GM18505 (cell line): ENCODE measurements around the gene ANKRD13A.
"Not testable (repeated sequence)": the region's sequence is repeated elsewhere in the genome, so short reads cannot be mapped to it uniquely, and the experiment has no call there.

Experiments
- ATAC-seq: cut with Tn5 transposase; IDR thresholded peaks from one replicate; pipeline ENCODE4 v1.9.1; 2021; ENCODE audit not compliant: unreplicated experiment
- POLR2A ChIP-seq: IDR thresholded peaks from 4 replicates; pipeline ENCODE4 v1.6.1; 2011; ENCODE audit warnings: borderline replicate concordance; ENCODE audit not compliant: insufficient read depth, insufficient read length; ENCODE audit errors: extremely low read depth

Gene ANKRD13A

DNA sequence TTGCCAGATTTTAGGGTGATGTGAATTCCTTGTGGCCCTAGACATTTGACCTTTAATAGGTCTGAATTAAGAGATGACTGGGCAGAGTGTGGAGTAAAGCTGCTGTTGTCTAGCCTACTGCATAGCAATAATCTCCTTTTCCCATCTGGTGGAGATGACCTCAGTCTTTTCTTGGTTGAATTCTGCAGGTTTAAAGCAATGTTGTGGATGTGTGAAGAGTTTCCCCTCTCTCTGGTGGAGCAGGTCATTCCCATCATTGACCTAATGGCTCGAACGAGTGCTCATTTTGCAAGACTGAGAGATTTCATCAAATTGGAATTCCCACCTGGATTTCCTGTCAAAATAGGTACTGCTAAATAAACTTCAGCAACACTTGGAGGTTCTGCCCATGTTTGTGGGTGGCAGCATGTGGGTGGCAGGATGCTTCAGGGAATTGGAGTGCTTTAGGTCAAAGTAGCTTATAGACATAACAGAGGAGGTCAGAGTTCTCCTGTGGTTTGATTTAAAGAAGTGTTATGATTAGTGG is 30.1 kb downstream of the ANKRD13A start:
- no peak for TF ChIP-seq POLR2A
- no peak for ATAC-seq

DNA sequence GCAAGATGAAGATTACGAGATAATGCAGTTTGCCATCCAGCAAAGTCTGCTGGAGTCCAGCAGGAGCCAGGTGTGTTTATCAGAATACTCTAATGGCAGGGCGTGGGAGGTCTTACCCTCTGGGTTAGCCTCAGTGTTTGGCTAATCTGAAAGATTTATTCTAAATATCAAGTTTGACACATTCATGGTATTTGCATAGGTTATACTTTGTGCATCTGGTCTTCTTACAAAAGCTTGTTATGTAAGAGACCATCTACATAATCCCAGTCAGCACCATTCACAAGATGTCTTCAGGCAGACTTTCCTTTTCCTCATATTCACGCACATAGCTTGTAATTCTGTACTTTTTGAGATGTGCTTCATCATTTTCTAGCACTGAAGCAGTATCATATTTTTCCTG is 34.7 kb downstream of the ANKRD13A start:
- no peak for TF ChIP-seq POLR2A
- ATAC-seq: no peak

DNA sequence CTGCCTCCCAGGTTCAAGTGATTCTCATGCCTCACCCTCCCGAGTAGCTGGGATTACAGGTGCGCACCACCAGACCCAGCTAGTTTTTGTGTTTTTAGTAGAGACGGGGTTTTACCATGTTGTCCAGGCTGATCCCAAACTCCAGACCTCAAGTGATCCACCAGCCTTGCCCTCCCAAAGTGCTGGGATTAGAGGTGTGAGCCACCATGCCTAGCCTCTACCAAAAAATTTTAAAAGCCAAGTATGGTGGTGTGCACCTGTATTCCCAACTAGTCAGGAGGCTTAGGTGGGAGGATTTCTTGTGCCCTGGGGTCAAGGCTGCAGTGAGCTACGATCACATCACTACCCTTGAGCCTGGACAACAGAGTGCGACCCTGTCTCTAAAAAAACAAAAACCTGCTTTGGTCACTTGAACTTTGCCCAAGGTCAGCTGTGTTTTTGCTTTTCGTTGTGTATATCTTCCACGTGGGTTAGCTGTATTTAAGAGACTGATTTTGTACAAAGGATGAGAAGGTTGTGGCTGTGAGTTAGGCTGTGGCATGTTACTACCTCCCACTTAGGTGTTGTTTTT is 36.4 kb downstream of the ANKRD13A start:
- TF ChIP-seq POLR2A: no peak
- ATAC-seq: no peak

DNA sequence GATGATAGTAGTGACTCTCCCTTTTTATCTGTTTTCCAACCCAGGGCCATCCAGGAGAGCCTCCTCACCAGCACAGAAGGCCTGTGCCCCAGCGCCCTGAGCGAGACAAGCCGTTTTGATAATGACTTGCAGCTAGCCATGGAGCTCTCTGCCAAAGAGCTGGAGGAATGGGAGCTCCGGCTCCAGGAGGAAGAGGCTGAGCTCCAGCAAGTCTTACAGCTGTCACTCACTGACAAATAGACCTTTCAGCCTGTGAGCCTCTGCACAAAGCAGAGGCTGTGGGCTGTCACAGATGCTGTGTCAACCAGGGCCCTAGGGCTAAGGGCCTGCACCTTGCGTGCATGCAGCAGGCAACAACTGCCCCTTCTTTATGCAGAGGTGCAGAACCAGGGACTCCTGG is 38.1 kb downstream of the ANKRD13A start:
- ATAC-seq: no peak
- peak; percentile 27 for TF ChIP-seq POLR2A

- no peak for ATAC-seq
- no peak for TF ChIP-seq POLR2A
Measured at GRCh38 chr12:110038741-110039084, 39.5 kb downstream of the ANKRD13A start.

DNA sequence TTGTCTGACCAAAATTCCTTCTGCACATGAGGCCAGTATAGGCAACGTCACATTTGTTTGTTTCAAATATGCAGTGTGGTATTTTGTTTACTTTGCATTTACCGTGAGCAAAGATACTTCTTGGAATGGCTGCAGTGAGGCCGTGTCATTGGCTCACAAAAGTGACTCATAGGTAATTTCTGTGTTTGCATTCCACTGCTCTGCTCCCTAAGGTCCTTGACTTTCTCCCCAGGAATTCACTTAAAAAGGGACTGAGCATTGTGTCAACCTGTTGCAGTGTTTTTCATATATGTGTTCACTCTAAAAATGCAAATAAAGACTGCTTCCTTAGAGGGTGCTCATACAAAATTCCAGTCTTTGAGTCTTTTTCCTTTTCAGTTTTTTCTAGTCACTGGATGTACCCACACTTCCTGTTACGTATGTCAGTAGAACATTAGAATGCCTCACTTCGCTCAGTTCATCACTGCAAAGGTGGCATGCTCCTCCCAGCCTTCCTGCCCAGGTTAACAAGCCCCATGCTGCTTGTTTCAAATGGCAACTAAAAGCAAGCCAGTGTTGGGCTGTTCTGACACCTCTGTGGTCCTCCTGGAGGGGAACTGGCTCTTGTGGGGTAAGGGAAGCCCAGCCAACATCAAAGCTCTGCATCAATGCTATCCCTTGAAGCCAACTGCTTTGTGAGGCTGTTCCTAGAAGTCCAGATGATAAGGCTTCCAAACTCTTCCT is 40.0 kb downstream of the ANKRD13A start:
- TF ChIP-seq POLR2A: no peak
- no peak for ATAC-seq

DNA sequence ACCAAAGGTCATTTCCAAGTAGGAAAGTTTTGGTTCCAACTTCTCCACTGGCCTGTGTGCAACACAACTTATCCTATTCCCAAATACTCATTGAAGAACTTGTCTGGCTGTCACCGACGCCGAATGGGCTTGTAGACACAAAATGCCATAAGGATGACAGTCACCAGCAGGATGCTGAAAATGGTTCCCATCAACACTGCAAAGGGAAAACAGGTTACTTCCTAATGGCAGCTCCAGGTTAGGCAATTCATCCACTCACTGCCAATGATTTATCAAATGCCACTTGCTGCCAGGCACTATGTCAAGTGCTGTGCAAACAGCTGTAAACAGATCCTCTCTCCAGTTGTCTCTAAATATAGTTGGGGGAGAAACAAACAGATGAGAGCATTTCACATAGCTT is 43.0 kb downstream of the ANKRD13A start:
- ATAC-seq: no peak
- no peak for TF ChIP-seq POLR2A

- no peak for TF ChIP-seq POLR2A
- no peak for ATAC-seq
Measured at GRCh38 chr12:110046451-110047187, 47.4 kb downstream of the ANKRD13A start.

- no peak for TF ChIP-seq POLR2A
- no peak for ATAC-seq
Measured at GRCh38 chr12:110047297-110047940, 48.2 kb downstream of the ANKRD13A start.

- peak; percentile 96 for ATAC-seq
- TF ChIP-seq POLR2A: peak; percentile 83
Measured at GRCh38 chr12:110048242-110049027, 49.2 kb downstream of the ANKRD13A start, which contains the start of gene C12orf76. C12orf76 (minus strand) TSS chr12:110048522; CDS start chr12:110048495, 27 bp downstream.

DNA sequence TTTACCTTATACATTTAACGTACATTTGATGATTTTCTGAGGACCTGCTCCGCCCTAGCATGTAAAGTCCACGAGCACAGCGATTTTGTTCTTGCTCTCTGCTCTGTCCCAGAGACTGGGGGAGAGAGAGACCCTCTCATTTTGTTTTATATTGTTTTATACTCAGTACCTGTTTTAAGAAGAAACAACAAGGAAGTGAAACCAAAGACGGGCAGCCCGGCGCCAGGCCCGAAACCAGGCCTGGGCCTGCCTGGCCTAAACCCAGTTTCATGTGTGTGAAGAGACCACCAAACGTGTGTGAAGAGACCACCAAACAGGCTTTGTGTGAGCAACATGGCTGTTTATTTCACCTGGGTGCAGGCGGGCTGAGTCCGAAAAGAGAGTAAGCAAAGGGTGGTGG is 49.8 kb downstream of the ANKRD13A start:
- not testable (repeated sequence) for ATAC-seq

GRCh38 chr12:110049666-110050065 is 50.4 kb downstream of the ANKRD13A start:
- not testable (repeated sequence) for ATAC-seq

DNA sequence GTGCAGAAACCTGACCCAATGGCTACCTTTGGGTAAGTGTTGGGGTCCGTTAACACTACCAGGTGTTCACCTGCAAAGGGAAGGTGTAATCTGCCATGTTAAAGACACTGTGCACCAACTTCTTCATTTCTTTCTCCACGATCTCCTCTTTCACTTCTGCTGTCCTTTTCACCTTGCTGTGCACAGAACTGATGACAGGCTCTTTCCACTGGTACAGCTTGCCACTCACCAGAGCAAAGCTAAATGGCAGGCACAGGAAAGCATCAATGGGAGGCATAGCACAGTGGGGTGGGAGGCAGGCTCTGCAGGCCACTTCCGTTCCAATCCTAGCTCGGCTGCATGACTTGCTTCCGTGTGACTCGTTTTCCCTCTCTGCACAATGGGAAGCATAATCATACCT is 51.7 kb downstream of the ANKRD13A start:
- no peak for TF ChIP-seq POLR2A
- ATAC-seq: no peak

DNA sequence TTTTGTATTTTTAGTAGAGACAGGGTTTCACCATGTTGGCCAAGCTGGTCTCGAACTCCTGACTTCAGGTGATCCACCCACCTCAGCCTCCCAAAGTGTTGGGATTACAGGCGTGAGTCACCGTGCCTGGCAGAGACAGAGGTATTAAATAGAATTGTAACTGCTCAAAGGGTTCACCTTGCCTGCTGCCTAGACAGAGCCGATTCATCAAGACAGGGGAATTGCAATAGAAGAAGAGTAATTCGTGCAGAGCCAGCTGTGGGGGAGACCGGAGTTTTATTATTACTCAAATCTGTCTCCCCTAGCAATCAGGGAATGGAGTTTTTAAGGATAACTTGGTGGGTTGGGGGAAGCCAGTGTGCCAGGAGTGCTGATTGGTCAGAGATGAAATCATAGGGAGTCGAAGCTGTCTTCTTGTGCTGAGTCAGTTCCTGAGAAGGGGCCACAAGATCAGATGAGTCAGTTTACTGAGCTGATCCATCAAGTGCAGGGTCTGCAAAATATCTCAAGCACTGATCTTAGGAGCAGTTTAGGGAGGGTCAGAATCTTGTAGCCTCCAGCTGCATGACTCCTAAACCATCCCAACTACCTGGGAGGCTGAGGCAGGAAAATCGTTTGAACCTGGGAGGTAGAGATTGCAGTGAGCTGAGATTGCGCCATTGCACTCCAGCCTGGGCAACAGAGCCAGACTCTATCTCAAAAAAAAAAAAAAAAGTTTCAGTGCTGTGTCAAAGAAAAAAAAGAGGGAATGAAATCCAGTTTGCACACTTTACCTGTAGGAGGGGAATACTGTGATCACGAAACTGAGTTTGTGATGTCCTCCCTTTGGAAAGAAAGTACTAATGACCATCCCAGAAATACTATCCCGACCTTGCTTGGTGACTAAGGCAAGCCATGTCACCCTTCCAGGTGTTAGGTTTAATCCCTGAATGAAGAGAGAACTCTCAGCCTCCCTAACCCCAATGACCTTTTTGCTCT is 56.4 kb downstream of the ANKRD13A start:
- not testable (repeated sequence) for ATAC-seq

GRCh38 chr12:110056643-110057042 is 57.4 kb downstream of the ANKRD13A start:
- not testable (repeated sequence) for ATAC-seq
